Adrenal gland (tissue), 5 donors: ENCODE measurements around the gene TUBA3D.

Source experiments
- CTCF ChIP-seq, 6 experiments: fragments of 450-650 bp in 4 of 6; fragments of 200-600 bp in 2 of 6; sonication (generic) in 1 of 6; IDR thresholded peaks; 1 replicate in 5 of 6; 2 replicates in 1 of 6; pipeline versions ENCODE4 v1.5.1 to v1.8.0; 2016 to 2021; ENCODE audit warnings: antibody characterized with exemption in 6 of 6, mild to moderate bottlenecking in 2 of 6, moderate library complexity in 1 of 6
- POLR2A ChIP-seq, 2 donors: fragments of 450-650 bp; IDR thresholded peaks; one replicate each; pipeline ENCODE4 v1.6.1; 2017; ENCODE audit warnings: antibody characterized with exemption in 2 of 2, mild to moderate bottlenecking in 2 of 2, moderate library complexity in 1 of 2
- donor health status: DM: no; HTN: no; CAD: no.

GRCh38 chr2:131516011-131516410, 40.1 kb downstream of the TUBA3D start:
- no peak for TF ChIP-seq CTCF (IDR thresholded peaks at IDR 0.05)
- no peak for TF ChIP-seq POLR2A (IDR thresholded peaks at IDR 0.05)
